Breast epithelium (tissue), 4 donors: ENCODE results near the gene DDX24. TPM values are rescaled to one million over a fixed set of nuclear protein-coding genes. Genes with fewer than 3 reads are reported as not detected.

Experiments used
- DNase-seq, 2 donors: peaks; one replicate each; pipeline ENCODE4 v3.0.0-alpha.2; 2019; ENCODE audit warnings: low spot score in 2 of 2
- H3K27ac ChIP-seq, 2 donors: fragments of 200-600 bp; sonication (generic) in 1 of 2; one replicate each; pipeline ENCODE4 v1.5.1; 2016 to 2019; ENCODE audit warnings: mild to moderate bottlenecking in 1 of 2
- H3K27me3 ChIP-seq, 2 donors: fragments of 200-600 bp; sonication (generic) in 1 of 2; one replicate each; pipeline versions ENCODE4 v1.5.1 to v1.6.0; 2017 to 2019; ENCODE audit warnings: control low read depth in 1 of 2, mild to moderate bottlenecking in 1 of 2
- H3K36me3 ChIP-seq: fragments of 200-600 bp; one replicate; pipeline ENCODE4 v1.5.1; 2019
- H3K4me1 ChIP-seq, 2 donors: fragments of 200-600 bp; sonication (generic); one replicate each; pipeline ENCODE4 v1.5.1; 2016 to 2019; ENCODE audit warnings: control low read depth in 1 of 2
- H3K4me3 ChIP-seq, 3 donors: fragments of 200-600 bp; sonication (generic); 1 replicate in 2 of 3; 2 replicates in 1 of 3; pipeline ENCODE4 v1.5.1; 2016 to 2019; ENCODE audit warnings: mild to moderate bottlenecking in 3 of 3, moderate library complexity in 2 of 3
- H3K9me3 ChIP-seq, 2 donors: fragments of 200-600 bp; sonication (generic) in 1 of 2; one replicate each; pipeline ENCODE4 v1.5.1; 2016 to 2019; ENCODE audit warnings: control low read depth in 1 of 2
- CTCF ChIP-seq, 3 donors: fragments of 450-650 bp; IDR thresholded peaks; one replicate each; pipeline ENCODE4 v1.5.1; 2016 to 2017; ENCODE audit warnings: antibody characterized with exemption in 3 of 3, mild to moderate bottlenecking in 3 of 3, moderate library complexity in 3 of 3
- POLR2A ChIP-seq: fragments of 450-650 bp; IDR thresholded peaks from one replicate; pipeline ENCODE4 v1.6.1; 2016; ENCODE audit warnings: antibody characterized with exemption, mild to moderate bottlenecking, moderate library complexity
- POLR2AphosphoS5 ChIP-seq, 3 donors: sonication (generic); formaldehyde crosslinking; IDR thresholded peaks; one replicate each; pipeline ENCODE4 v1.6.1; 2017; ENCODE audit warnings: antibody characterized with exemption in 3 of 3
- intact Hi-C: fragments of 100-400 bp; cut with DNase I; formaldehyde crosslinking; loops from one replicate; pipeline ENCODE4 v1.15.1; 2023; ENCODE audit warnings: low total_unique reads
- total RNA-seq, 3 donors: library from RNA; depleted of rRNA; stranded (reverse); fragments of >200 nt; gene quantifications; one replicate each; pipeline ENCODE4 v1.1.0, GENCODE V29; 2016

DDX24 gene
- total RNA-seq, 3 donors from 2014 or later, result 156 to 201 (median 172) TPM

- no peak for TF ChIP-seq POLR2A
- no peak for TF ChIP-seq CTCF (IDR thresholded peaks at IDR 0.05)
- TF ChIP-seq POLR2AphosphoS5 (IDR thresholded peaks at IDR 0.05), result no peak
- Histone ChIP-seq H3K9me3 (no peaks in the 10 kb centered on the region), H3K27me3 (no peaks in the 10 kb centered on the region), H3K4me1 (no peaks in the 10 kb centered on the region), H3K27ac (no peak overlapping the region), H3K4me3 (no peak overlapping the region), H3K36me3 (peaks cover 4% of the 10 kb centered on the region)
- DNase-seq, result no peak
- intact Hi-C loops, result loop anchor here (5.0 kb wide), 1 partner anchor 524 kb away; the partner anchor contains the start of gene SERPINA5
Measured at GRCh38 chr14:94058674-94059138, 22.3 kb downstream of the DDX24 start.

GRCh38 chr14:94058128-94058673 is 22.8 kb downstream of the DDX24 start:
- Histone ChIP-seq H3K36me3 (peaks cover 4% of the 10 kb centered on the region), H3K9me3 (no peaks in the 10 kb centered on the region), H3K27ac (no peak overlapping the region), H3K4me1 (no peaks in the 10 kb centered on the region), H3K27me3 (no peaks in the 10 kb centered on the region), H3K4me3 (no peak overlapping the region)
- no peak for DNase-seq
- no peak for TF ChIP-seq CTCF (IDR thresholded peaks at IDR 0.05)
- no peak for TF ChIP-seq POLR2AphosphoS5 (IDR thresholded peaks at IDR 0.05)
- no peak for TF ChIP-seq POLR2A
- intact Hi-C loops, result loop anchor here (5.0 kb wide), 1 partner anchor 524 kb away; the partner anchor contains the start of gene SERPINA5

GRCh38 chr14:94056579-94057308 is 24.3 kb downstream of the DDX24 start:
- no peak for TF ChIP-seq POLR2A
- TF ChIP-seq CTCF (IDR thresholded peaks at IDR 0.05), result no peak
- TF ChIP-seq POLR2AphosphoS5 (IDR thresholded peaks at IDR 0.05), result no peak
- intact Hi-C loops, result loop anchor here (5.0 kb wide), 1 partner anchor 526 kb away; the partner anchor contains the start of gene SERPINA5
- DNase-seq, result no peak
- no peak overlapping the region for H3K4me3 ChIP-seq
- H3K27me3 ChIP-seq, result no peaks in the 10 kb centered on the region
- H3K36me3 ChIP-seq, result peaks cover 8% of the 10 kb centered on the region
- no peak overlapping the region for H3K27ac ChIP-seq
- H3K9me3 ChIP-seq, result no peaks in the 10 kb centered on the region
- H3K4me1 ChIP-seq, result no peaks in the 10 kb centered on the region

- DNase-seq, result no peak
- Histone ChIP-seq H3K36me3 (peaks cover 4% of the 10 kb centered on the region), H3K4me3 (no peak overlapping the region), H3K27ac (no peak overlapping the region), H3K4me1 (no peaks in the 10 kb centered on the region), H3K9me3 (no peaks in the 10 kb centered on the region), H3K27me3 (no peaks in the 10 kb centered on the region)
- intact Hi-C loops, result loop anchor here (5.0 kb wide), 1 partner anchor 527 kb away; the partner anchor contains the start of gene SERPINA5
- no peak for TF ChIP-seq POLR2A
- no peak for TF ChIP-seq CTCF (IDR thresholded peaks at IDR 0.05)
- no peak for TF ChIP-seq POLR2AphosphoS5 (IDR thresholded peaks at IDR 0.05)
Measured at GRCh38 chr14:94054936-94055335, 26.1 kb downstream of the DDX24 start.

- H3K27me3 ChIP-seq, result no peaks in the 10 kb centered on the region
- no peak overlapping the region for H3K4me3 ChIP-seq
- H3K4me1 ChIP-seq, result no peaks in the 10 kb centered on the region
- DNase-seq, result no peak
- no peak overlapping the region for H3K27ac ChIP-seq
- peaks cover 4% of the 10 kb centered on the region for H3K36me3 ChIP-seq
- no peak for TF ChIP-seq POLR2A
- H3K9me3 ChIP-seq, result no peaks in the 10 kb centered on the region
- intact Hi-C loops, result no loop called here
Measured at GRCh38 chr14:94054401-94054800, 26.6 kb downstream of the DDX24 start.
